Measurements from ENCODE around the gene NUP133. TPM values are rescaled to one million over a fixed set of nuclear protein-coding genes. Genes with fewer than 3 reads are reported as not detected.
A peak's percentile ranks its signal among the peaks of the same experiment; 100 is the strongest.
"Not testable (repeated sequence)": the region's sequence is repeated elsewhere in the genome, so short reads cannot be mapped to it uniquely, and the experiment has no call there.

Gene NUP133
- total RNA-seq, 4 donors from 2014 or later = 15.4 to 40.4 (median 25.5) TPM

GRCh38 chr1:229407206-229408026, 100.7 kb downstream of the NUP133 start:
- Histone ChIP-seq H3K27me3 (peaks cover 0 to 4% of the 10 kb centered on the region in 2 donors), H3K27ac (no peak overlapping the region), H3K9me3 (no peaks in the 10 kb centered on the region), H3K36me3 (no peaks in the 10 kb centered on the region), H3K4me1 (peaks cover 0 to 33% (median 0%) of the 10 kb centered on the region in 4 donors), H3K4me3 (peak overlapping the region in 3 of 4 donors; percentile 6 to 35 (median 18))
- TF ChIP-seq CTCF (IDR thresholded peaks at IDR 0.05) = no peak
- TF ChIP-seq POLR2A (IDR thresholded peaks at IDR 0.05) = no peak
- no peak for DNase-seq

- no peaks in the 10 kb centered on the region for H3K9me3 ChIP-seq
- H3K27ac ChIP-seq = no peak overlapping the region
- H3K4me3 ChIP-seq = peak overlapping the region in 1 of 4 donors; percentile 35
- no peaks in the 10 kb centered on the region for H3K36me3 ChIP-seq
- peaks cover 0 to 33% (median 0%) of the 10 kb centered on the region in 4 donors for H3K4me1 ChIP-seq
- DNase-seq = no peak
- peaks cover 0 to 4% of the 10 kb centered on the region in 2 donors for H3K27me3 ChIP-seq
- no peak for TF ChIP-seq POLR2A (IDR thresholded peaks at IDR 0.05)
- TF ChIP-seq CTCF (IDR thresholded peaks at IDR 0.05) = no peak
Measured at GRCh38 chr1:229406798-229407197, 101.3 kb downstream of the NUP133 start.

- no peaks in the 10 kb centered on the region for H3K9me3 ChIP-seq
- TF ChIP-seq CTCF (IDR thresholded peaks at IDR 0.05) = no peak
- TF ChIP-seq POLR2A (IDR thresholded peaks at IDR 0.05) = no peak
- H3K4me3 ChIP-seq = no peak overlapping the region
- no peak for DNase-seq
- peaks cover 0 to 13% (median 0%) of the 10 kb centered on the region in 4 donors for H3K4me1 ChIP-seq
- peaks cover 0 to 4% of the 10 kb centered on the region in 2 donors for H3K27me3 ChIP-seq
- H3K27ac ChIP-seq = no peak overlapping the region
- H3K36me3 ChIP-seq = no peaks in the 10 kb centered on the region
Measured at GRCh38 chr1:229403573-229403972, 104.6 kb downstream of the NUP133 start.

GRCh38 chr1:229402993-229403392, 105.1 kb downstream of the NUP133 start:
- H3K4me3 ChIP-seq = no peak overlapping the region
- H3K27ac ChIP-seq = no peak overlapping the region
- H3K36me3 ChIP-seq = no peaks in the 10 kb centered on the region
- no peak for DNase-seq
- TF ChIP-seq CTCF (IDR thresholded peaks at IDR 0.05) (no peak), POLR2A (IDR thresholded peaks at IDR 0.05) (no peak)
- H3K27me3 ChIP-seq = peaks cover 0 to 3% of the 10 kb centered on the region in 2 donors
- H3K9me3 ChIP-seq = no peaks in the 10 kb centered on the region
- peaks cover 0 to 12% (median 0%) of the 10 kb centered on the region in 4 donors for H3K4me1 ChIP-seq

GRCh38 chr1:229402329-229402728, 105.8 kb downstream of the NUP133 start:
- H3K36me3 ChIP-seq, DNase-seq, H3K4me3 ChIP-seq, H3K9me3 ChIP-seq, H3K27me3 ChIP-seq, H3K4me1 ChIP-seq, H3K27ac ChIP-seq: not testable (repeated sequence)

- no peak for DNase-seq
- H3K36me3 ChIP-seq = no peaks in the 10 kb centered on the region
- H3K9me3 ChIP-seq = no peaks in the 10 kb centered on the region
- no peak overlapping the region for H3K4me3 ChIP-seq
- no peaks in the 10 kb centered on the region for H3K4me1 ChIP-seq
- H3K27ac ChIP-seq = no peak overlapping the region
- no peaks in the 10 kb centered on the region for H3K27me3 ChIP-seq
- no peak for TF ChIP-seq POLR2A (IDR thresholded peaks at IDR 0.05)
- no peak for TF ChIP-seq CTCF (IDR thresholded peaks at IDR 0.05)
Measured at GRCh38 chr1:229397762-229398161, 110.4 kb downstream of the NUP133 start.
